Stimulated activated CD8-positive, alpha-beta memory T cell treated with anti-CD3 and anti-CD28 coated beads, Interleukin-7, amount 100 ng/mL, for 48 hours (primary cell): ENCODE data around the gene XRCC5.

Experiments used
- DNase-seq, 2 donors: peaks; one replicate each; pipeline ENCODE4 v3.0.0-alpha.2; 2020; ENCODE audit warnings: low read depth in 1 of 2; ENCODE audit errors: extremely low read depth in 1 of 2

Gene XRCC5

GRCh38 chr2:216221811-216222210 lies 112.7 kb downstream of the XRCC5 start:
- DNase-seq: no peak

DNA sequence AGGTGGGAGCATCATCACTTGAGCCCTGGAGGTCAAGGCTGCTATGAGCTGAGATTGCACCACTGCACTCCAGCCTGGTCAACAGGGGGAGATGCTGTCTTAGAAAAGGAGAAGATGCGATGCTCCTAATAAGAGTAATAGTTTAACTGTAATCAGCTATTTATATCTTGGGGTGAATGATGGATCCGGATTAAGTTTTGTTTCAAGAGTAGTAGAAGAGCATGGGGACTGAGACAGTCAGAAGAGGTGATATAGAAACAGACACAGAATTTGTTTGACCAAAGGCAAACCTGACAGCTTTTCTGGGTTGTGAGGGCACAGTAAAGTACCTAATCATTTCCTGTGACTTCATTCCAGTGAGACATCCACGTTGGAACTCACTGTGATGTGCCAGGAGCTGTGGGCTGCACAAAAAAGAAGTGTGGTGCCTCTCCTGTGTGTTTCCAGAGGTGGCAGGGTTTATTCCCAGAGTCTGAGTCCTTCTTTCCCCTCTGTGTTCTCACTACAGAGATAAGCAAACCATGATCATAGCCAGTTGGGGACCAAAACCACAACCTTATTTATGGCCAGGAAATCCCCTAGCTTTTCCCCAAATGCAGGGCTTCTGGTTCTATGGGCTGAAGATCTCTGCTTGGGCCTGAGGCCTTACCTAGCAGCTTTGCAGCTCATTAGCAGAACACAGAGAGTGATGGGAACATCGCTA lies 113.7 kb downstream of the XRCC5 start:
- no peak for DNase-seq

- DNase-seq: no peak
Measured at GRCh38 chr2:216224388-216224787, 115.2 kb downstream of the XRCC5 start.

DNA sequence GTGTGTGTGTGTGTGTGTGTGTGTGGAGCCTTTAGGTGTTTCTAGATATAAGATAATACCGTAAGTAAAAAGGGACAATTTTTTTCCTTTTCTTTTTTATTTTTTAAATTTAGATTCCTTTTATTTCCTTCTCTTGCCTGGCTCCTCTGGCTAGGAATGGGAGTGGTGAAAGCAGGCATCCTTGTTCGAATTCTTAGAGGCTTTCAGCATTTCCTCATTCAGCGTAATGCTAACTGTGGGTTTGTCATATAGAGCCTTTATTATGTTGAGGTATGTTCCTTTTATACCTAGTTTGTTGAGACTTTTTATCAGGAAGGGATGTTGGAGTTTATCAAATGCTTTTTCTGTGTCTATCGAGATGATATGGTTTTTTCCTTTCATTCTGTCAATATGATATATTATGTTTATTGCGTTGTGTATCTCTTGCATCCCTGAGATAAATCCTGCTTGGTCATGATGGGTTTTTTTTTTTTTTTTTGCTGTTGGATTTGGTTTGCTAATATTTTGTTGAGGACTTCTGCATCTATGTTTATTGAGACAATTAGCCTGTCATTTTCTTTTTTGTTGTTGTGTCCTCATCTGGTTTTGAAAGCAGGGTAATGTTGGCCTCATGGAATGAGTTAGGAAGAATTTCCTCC lies 120.2 kb downstream of the XRCC5 start:
- no peak for DNase-seq

GRCh38 chr2:216231867-216232266 lies 122.7 kb downstream of the XRCC5 start:
- DNase-seq: no peak

DNA sequence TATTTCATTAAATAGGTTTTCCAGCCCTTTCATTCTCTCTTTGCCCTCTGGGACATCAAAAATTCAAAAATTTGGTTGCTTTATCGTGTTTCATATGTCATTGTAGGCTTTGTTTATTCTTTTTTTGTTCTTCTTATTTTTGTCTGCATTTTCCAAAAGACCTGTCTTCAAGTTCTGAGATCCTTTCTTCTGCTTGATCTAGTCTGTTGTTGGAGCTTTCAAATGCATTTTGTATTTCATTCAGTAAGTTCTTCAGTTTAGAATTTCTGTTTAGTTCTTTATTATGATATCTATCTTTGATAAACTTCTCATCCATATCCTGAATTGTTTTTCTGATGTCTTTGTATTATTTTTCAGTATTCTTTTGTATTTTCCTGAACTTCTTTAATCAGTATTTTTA lies 123.6 kb downstream of the XRCC5 start:
- no peak for DNase-seq

DNA sequence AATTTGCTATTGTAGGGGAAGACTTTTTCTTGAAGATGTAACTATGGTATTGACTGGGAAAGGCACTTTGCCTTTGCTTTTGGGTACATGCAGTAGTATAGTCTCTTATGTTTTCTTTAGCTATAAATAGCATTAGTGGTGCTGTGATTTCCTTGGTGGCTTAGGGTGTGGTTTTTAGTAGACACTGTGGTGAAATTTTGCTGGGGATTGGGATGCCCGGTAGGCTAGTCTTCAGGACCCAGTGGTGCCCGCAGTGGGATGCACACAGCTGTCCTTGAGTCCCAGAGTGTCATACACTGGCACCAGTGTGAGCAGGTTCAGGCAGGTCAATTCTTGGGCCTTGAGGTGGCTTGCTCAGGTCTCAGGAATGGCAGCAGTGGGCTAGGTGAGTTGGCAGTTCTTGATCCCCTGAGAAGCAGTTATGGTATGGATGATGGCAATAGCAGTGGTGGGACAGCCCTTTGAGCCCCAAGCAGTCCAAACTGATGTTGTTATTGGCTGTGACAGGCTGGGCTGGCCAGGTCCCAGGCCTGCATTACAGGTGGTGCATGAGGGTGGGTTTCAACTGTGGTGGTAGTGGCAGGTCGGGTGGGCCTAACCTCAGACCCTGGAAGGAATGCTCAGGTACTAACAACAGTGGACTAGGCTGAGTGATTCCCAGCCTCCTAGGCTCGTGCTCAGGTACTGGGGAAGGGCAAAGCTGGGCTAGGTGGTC lies 124.3 kb downstream of the XRCC5 start:
- no peak for DNase-seq

GRCh38 chr2:216234106-216234505 lies 125.0 kb downstream of the XRCC5 start:
- DNase-seq: no peak

- DNase-seq: no peak
Measured at GRCh38 chr2:216235462-216235861, 126.3 kb downstream of the XRCC5 start.

- no peak for DNase-seq
Measured at GRCh38 chr2:216235896-216236295, 126.7 kb downstream of the XRCC5 start.

DNA sequence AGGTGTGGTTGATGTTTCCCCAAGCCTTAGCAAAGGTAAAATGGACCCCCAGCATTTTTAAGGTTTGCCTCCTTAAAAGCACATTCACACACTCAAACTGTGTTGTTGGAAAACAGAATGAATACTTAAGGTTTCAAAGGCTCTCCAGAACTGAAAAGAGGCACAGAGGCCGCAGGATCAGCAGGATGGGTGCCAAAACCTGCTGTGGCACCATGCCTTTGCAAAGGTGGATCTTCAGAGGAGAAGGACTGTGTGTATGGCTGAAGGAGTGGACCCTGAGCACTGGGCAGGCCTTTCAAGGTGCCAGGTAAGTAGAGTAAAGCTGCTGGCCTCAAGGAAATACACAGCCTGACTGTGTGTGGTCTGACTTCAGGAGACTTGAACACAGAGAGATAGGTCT lies 127.3 kb downstream of the XRCC5 start:
- DNase-seq: no peak

- no peak for DNase-seq
Measured at GRCh38 chr2:216242365-216242764, 133.2 kb downstream of the XRCC5 start.

DNA sequence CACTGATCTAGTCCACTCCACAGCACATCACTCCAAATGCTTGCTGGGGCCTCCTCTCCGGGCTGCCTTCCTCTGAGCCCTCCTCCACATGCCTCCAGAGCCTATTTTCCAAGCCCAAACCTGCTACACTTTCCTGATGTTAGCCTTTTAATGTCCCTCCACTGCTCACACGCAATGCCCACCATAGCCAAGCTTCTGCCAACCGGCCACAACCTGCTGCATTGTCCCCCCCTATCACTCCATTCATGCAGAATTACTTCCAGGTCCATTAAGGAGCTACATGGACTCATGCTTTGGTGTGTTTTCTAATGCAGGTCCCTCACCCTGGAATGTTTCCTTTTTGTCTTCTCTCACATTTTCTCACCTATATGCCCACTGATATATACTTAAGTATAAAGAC lies 133.9 kb downstream of the XRCC5 start:
- no peak for DNase-seq

DNA sequence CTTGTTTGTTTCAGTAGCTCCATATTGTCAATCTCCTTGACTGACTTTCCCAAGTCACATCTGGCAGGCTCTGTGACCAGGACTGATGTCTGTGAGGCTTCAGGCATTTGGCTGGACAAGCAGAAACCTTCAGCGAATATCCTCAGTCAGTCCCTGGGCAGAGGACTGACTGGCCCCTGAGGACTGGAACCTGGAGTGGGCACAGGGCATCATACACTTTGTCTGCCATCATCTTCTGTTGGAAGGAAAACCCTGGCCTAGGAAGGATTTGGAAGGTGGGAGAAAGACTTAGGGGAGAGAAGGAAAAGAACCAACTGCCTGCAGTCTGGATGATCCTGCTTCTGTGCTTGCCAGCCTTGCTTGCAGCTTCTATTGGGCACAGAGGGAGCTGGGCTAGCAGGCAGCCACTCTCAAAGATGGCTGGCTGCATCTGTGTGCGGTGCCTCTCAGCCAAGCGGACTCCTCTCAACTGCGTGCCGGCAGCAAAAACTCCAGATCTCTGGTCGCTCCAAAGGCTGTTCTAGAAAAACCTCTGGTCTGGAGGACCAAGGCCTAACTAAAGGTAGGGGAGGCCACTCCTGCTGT lies 136.3 kb downstream of the XRCC5 start:
- no peak for DNase-seq

- DNase-seq: no peak
Measured at GRCh38 chr2:216246766-216247165, 137.6 kb downstream of the XRCC5 start.
